GM23338 (cell line): Measurements from ENCODE around the gene SHANK1. TPM values are rescaled to one million over a fixed set of nuclear protein-coding genes. Genes with fewer than 3 reads are reported as not detected.

Experiments
- ATAC-seq: fragments of 200-7000 bp; cut with Tn5 transposase; 3 replicates; pipeline ENCODE4 v1.9.1; 2020
- DNase-seq: peaks from one replicate; pipeline ENCODE4 v3.0.0-alpha.2; 2015; ENCODE audit warnings: low spot score
- H2AFZ ChIP-seq: fragments of 200-600 bp; sonication (generic); 2 replicates; pipeline ENCODE4 v1.8.0; 2016; ENCODE audit warnings: antibody characterized with exemption, mild to moderate bottlenecking, moderate library complexity
- H3F3A ChIP-seq: fragments of 200-600 bp; sonication (generic); replicated peaks from 2 replicates; pipeline ENCODE4 v1.8.0; 2017; ENCODE audit warnings: antibody characterized with exemption, mixed run types, low read depth
- H3K27ac ChIP-seq: fragments of 200-600 bp; sonication (generic); 2 replicates; pipeline ENCODE4 v1.6.1; 2016; ENCODE audit warnings: low read depth
- H3K27me3 ChIP-seq: fragments of 200-600 bp; sonication (generic); 2 replicates; pipeline ENCODE4 v1.8.0; 2016; ENCODE audit warnings: mild to moderate bottlenecking, mixed run types, moderate library complexity; ENCODE audit not compliant: insufficient read depth
- H3K36me3 ChIP-seq: fragments of 200-600 bp; sonication (generic); 2 replicates; pipeline ENCODE4 v1.8.0; 2016; ENCODE audit warnings: mild to moderate bottlenecking; ENCODE audit not compliant: insufficient read depth
- H3K4me1 ChIP-seq: fragments of 200-600 bp; sonication (generic); 2 replicates; pipeline ENCODE4 v1.8.0; 2016; ENCODE audit warnings: mild to moderate bottlenecking, moderate library complexity; ENCODE audit not compliant: insufficient read depth
- H3K4me2 ChIP-seq: fragments of 200-600 bp; sonication (generic); 2 replicates; pipeline ENCODE4 v1.7.1; 2017; ENCODE audit warnings: mixed run types
- H3K4me3 ChIP-seq: fragments of 200-600 bp; sonication (generic); 2 replicates; pipeline ENCODE4 v1.6.1; 2016; ENCODE audit warnings: mixed run types
- H3K79me2 ChIP-seq: fragments of 200-600 bp; sonication (generic); replicated peaks from 2 replicates; pipeline ENCODE4 v1.8.0; 2017; ENCODE audit warnings: mild to moderate bottlenecking; ENCODE audit not compliant: insufficient read depth
- H3K9me2 ChIP-seq: fragments of 200-600 bp; sonication (generic); 2 replicates; pipeline ENCODE4 v1.8.0; 2017; ENCODE audit not compliant: insufficient read depth
- H4K20me1 ChIP-seq: fragments of 200-600 bp; sonication (generic); replicated peaks from 2 replicates; pipeline ENCODE4 v1.8.0; 2017; ENCODE audit warnings: mild to moderate bottlenecking; ENCODE audit not compliant: insufficient read depth
- H3K27ac Mint-ChIP-seq: 2 replicates; pipeline ENCODE4 v1.8.0; 2020; ENCODE audit warnings: inconsistent platforms, mild to moderate bottlenecking, moderate library complexity, mixed read lengths
- H3K27me3 Mint-ChIP-seq: 3 replicates; pipeline ENCODE4 v1.8.0; 2022; ENCODE audit warnings: low read depth, mild to moderate bottlenecking, moderate library complexity, mixed read lengths, inconsistent platforms; ENCODE audit not compliant: insufficient read depth, poor library complexity
- H3K36me3 Mint-ChIP-seq: 3 replicates; pipeline ENCODE4 v1.8.0; 2021; ENCODE audit warnings: low read depth, mild to moderate bottlenecking, inconsistent platforms, moderate library complexity, mixed read lengths
- H3K4me1 Mint-ChIP-seq: 3 replicates; pipeline ENCODE4 v1.8.0; 2020; ENCODE audit warnings: mild to moderate bottlenecking, inconsistent platforms, mixed read lengths
- H3K4me3 Mint-ChIP-seq: 3 replicates; pipeline ENCODE4 v1.8.0; 2021; ENCODE audit warnings: moderate library complexity, mild to moderate bottlenecking, inconsistent platforms, mixed read lengths
- H3K9me3 Mint-ChIP-seq: 3 replicates; pipeline ENCODE4 v1.8.0; 2020; ENCODE audit warnings: moderate library complexity, mild to moderate bottlenecking, inconsistent platforms, mixed read lengths
- CREB1 ChIP-seq: fragments of 250-450 bp; sonication (Bioruptor Pico); IDR thresholded peaks from 2 replicates; pipeline ENCODE4 v1.5.0; 2020; ENCODE audit warnings: low read depth, mild to moderate bottlenecking, moderate library complexity
- ETS1 ChIP-seq: IDR thresholded peaks from 2 replicates; pipeline ENCODE4 v1.6.1; 2016; ENCODE audit warnings: antibody characterized with exemption
- EZH2phosphoT487 ChIP-seq: fragments of 200-600 bp; sonication (generic); IDR thresholded peaks from one replicate; pipeline ENCODE4 v1.8.1; 2018; ENCODE audit warnings: antibody characterized with exemption; ENCODE audit not compliant: unreplicated experiment
- NANOG ChIP-seq: IDR thresholded peaks from 2 replicates; pipeline ENCODE4 v1.6.1; 2016; ENCODE audit warnings: antibody characterized with exemption, borderline replicate concordance
- POLR2AphosphoS5 ChIP-seq: IDR thresholded peaks from 2 replicates; pipeline ENCODE4 v1.6.1; 2016; ENCODE audit warnings: antibody characterized with exemption, low read depth
- STAT1 ChIP-seq: IDR thresholded peaks from one replicate; pipeline ENCODE4 v1.6.1; 2016; ENCODE audit warnings: antibody characterized with exemption; ENCODE audit not compliant: unreplicated experiment
- ZNF114 ChIP-seq: fragments of 250-450 bp; sonication (Bioruptor Pico); IDR thresholded peaks from 2 replicates; pipeline ENCODE4 v1.5.0; 2020; ENCODE audit warnings: mild to moderate bottlenecking, moderate library complexity
- ZNF331 ChIP-seq: fragments of 250-450 bp; sonication (Bioruptor Pico); IDR thresholded peaks from 2 replicates; pipeline ENCODE4 v1.5.0; 2020; ENCODE audit warnings: low read depth, mild to moderate bottlenecking, moderate library complexity
- ZNF462 ChIP-seq: fragments of 250-450 bp; sonication (Bioruptor Pico); IDR thresholded peaks from 2 replicates; pipeline ENCODE4 v1.5.0; 2020; ENCODE audit warnings: mild to moderate bottlenecking, moderate library complexity
- polyA plus RNA-seq: library from polyadenylated mRNA; unstranded; fragments of >200 nt; fragmentation: Nextera tagmentation; extraction: Ambion mirVana; gene quantifications from 2 replicates; pipeline ENCODE4 v1.2.1, GENCODE V29; 2016
- total RNA-seq: library from RNA; depleted of rRNA; stranded (reverse); fragments of >200 nt; shearing (Covaris generic); gene quantifications from 2 replicates; pipeline ENCODE4 v1.2.3, GENCODE V29; 2014

Gene SHANK1
- total and polyA plus RNA-seq, 2 experiments from 2014 or later: 0.23 to 4.1 TPM

- ATAC-seq (no peak), DNase-seq (no peak)
- Histone ChIP-seq H3K4me2 (no peak overlapping the region), H3K27me3 (no peaks in the 10 kb centered on the region), H3K79me2 (no peaks in the 10 kb centered on the region), H3K4me3 (no peak overlapping the region), H3K36me3 (no peaks in the 10 kb centered on the region), H2AFZ (no peak overlapping the region), H3K9me2 (no peaks in the 10 kb centered on the region), H3K4me1 (no peaks in the 10 kb centered on the region), H3F3A (no peaks in the 10 kb centered on the region), H4K20me1 (no peaks in the 10 kb centered on the region), H3K27ac (no peak overlapping the region)
- H3K9me3 Mint-ChIP-seq: peaks cover 99% of the 10 kb centered on the region
- H3K4me3 Mint-ChIP-seq: no peak overlapping the region
- TF ChIP-seq ZNF114 (CRISPR knock-in tag) (no peak), ZNF331 (CRISPR knock-in tag) (no peak), EZH2phosphoT487 (no peak)
- peaks cover 4% of the 10 kb centered on the region for H3K27me3 Mint-ChIP-seq
- peaks cover 47% of the 10 kb centered on the region for H3K36me3 Mint-ChIP-seq
- H3K4me1 Mint-ChIP-seq: no peaks in the 10 kb centered on the region
- no peak overlapping the region for H3K27ac Mint-ChIP-seq
Observed at GRCh38 chr19:50741179-50741933, 21.8 kb upstream of the SHANK1 start.

- DNase-seq: peak; percentile 85
- Histone ChIP-seq H3K79me2 (no peaks in the 10 kb centered on the region), H2AFZ (no peak overlapping the region), H3K4me3 (no peak overlapping the region), H3F3A (no peaks in the 10 kb centered on the region), H3K27ac (no peak overlapping the region), H4K20me1 (no peaks in the 10 kb centered on the region), H3K9me2 (no peaks in the 10 kb centered on the region), H3K27me3 (no peaks in the 10 kb centered on the region), H3K36me3 (no peaks in the 10 kb centered on the region), H3K4me2 (no peak overlapping the region), H3K4me1 (no peaks in the 10 kb centered on the region)
- Mint-ChIP-seq H3K27ac (no peak overlapping the region), H3K27me3 (peaks cover 4% of the 10 kb centered on the region), H3K36me3 (peaks cover 42% of the 10 kb centered on the region), H3K4me1 (no peaks in the 10 kb centered on the region), H3K9me3 (peaks cover 99% of the 10 kb centered on the region), H3K4me3 (no peak overlapping the region)
- TF ChIP-seq ZNF331 (CRISPR knock-in tag) (no peak), ETS1 (no peak), CREB1 (CRISPR knock-in tag) (no peak), ZNF462 (no peak), NANOG (no peak), STAT1 (no peak), EZH2phosphoT487 (no peak), POLR2AphosphoS5 (no peak)
- ATAC-seq: no peak
Observed at GRCh38 chr19:50739914-50740426, 20.4 kb upstream of the SHANK1 start.
